H1 (cell line): ENCODE measurements around the gene HSPA2. TPM values are rescaled to one million over a fixed set of nuclear protein-coding genes. Genes with fewer than 3 reads are reported as not detected.

Experiments
- ASH2L ChIP-seq: fragments of 200-600, 300-600 bp; sonication (generic); IDR thresholded peaks from one replicate; pipeline ENCODE4 v1.7.1; 2017; ENCODE audit warnings: low read length
- ATF2 ChIP-seq: IDR thresholded peaks from 2 replicates; pipeline ENCODE4 v1.6.1; 2012; ENCODE audit warnings: low read length, inconsistent platforms
- CBX8 ChIP-seq: fragments of 300-800, 300-1000 bp; sonication (generic); IDR thresholded peaks from 2 replicates; pipeline ENCODE4 v1.7.1; 2016; ENCODE audit warnings: low read depth, low read length, borderline replicate concordance
- CHD1 ChIP-seq: IDR thresholded peaks from 2 replicates; pipeline ENCODE4 v1.6.1; 2012; ENCODE audit warnings: low read depth, low read length, improper control_type of control experiment
- CHD7 ChIP-seq: fragments of 300-600 bp; sonication (generic); IDR thresholded peaks from 2 replicates; pipeline ENCODE4 v1.7.1; 2012; ENCODE audit warnings: low read length, moderate library complexity, mild to moderate bottlenecking, inconsistent platforms; ENCODE audit not compliant: insufficient replicate concordance
- FOSL1 ChIP-seq: IDR thresholded peaks from 2 replicates; pipeline ENCODE4 v1.6.1; 2011; ENCODE audit warnings: mild to moderate bottlenecking, low read depth, low read length, moderate library complexity; ENCODE audit not compliant: insufficient read depth
- RBBP5 ChIP-seq: IDR thresholded peaks from 2 replicates; pipeline ENCODE4 v1.7.1; 2012; ENCODE audit warnings: low read depth, mild to moderate bottlenecking, inconsistent platforms, low read length, moderate library complexity, borderline replicate concordance
- polyA plus RNA-seq, 7 experiments: library from polyadenylated mRNA; depleted of rRNA in 3 of 7; stranded (reverse) in 5 of 7; unstranded in 2 of 7; fragments of >200 nt in 5 of 7; fragments of 200-250 nt in 2 of 7; gene quantifications; 1 replicate in 5 of 7; 2 replicates in 1 of 7; 4 replicates in 1 of 7; pipeline versions ENCODE4 v1.2.1 to v1.2.3, GENCODE V29; 2011 to 2013; ENCODE audit warnings: missing spikeins in 2 of 7, mixed read lengths in 2 of 7
- total RNA-seq: library from RNA; stranded (reverse); fragmentation: NEBNext Ultra II Directional; extraction: Animal tissue kit (Norgen Biotek cat#: 25700); gene quantifications from 2 replicates; pipeline ENCODE4 v1.2.1, GENCODE V29; 2021
- TF ChIP-seq, protein P1 (sequence below): IDR thresholded peaks from 2 replicates; pipeline ENCODE4 v1.6.1; 2012; ENCODE audit warnings: inconsistent platforms

The HSPA2 gene
- total and polyA plus RNA-seq, 2 of the 8 experiments (the other 6 are each of a cell fraction or from before 2014, with no cell fraction given): 30.5 to 82.9 TPM

DNA sequence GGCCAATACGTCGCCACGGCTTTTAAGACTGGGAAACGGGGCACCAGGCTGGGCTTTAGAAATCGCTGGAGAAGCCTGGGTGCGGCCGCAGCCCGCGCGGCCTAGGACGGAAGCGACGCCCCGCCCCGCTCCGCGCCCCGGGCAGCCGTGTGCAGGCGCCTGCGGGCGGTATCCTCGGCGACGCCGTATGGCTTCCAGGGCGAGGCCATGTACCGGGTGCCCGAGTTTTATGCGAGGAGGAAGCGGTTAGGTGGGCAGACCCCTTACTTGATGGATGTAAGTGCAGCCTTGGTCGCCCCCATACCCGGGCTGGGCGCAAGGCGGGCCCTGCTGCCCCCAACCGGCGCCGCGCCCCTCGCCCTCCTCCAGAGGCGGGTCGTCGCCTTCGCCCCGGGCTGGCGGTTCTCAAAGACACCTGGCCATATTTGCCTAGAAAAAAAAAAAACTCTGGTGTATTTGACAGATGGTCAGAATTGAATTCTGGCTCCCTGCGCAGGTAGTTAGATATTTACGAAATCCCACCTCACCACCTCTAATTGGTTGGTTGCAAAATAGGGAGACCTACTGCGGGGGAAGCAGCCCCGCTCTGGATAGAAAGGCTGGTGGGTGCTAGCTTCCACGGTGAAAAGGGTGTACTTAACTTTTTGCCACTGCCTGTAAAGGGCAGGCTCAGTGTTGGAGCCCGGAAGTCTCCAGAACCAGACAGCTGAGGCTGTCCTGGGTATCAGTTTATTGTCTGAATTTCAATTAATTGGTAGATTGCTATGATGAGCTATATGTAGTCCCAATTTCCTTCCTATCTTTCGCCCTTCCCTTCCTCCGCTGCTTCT lies 9.5 kb downstream of the HSPA2 start, which contains the start of gene PPP1R36 (continued):
- TF ChIP-seq CHD7: no peak
- no peak for TF ChIP-seq CBX8
- TF ChIP-seq ATF2: no peak
- TF ChIP-seq RBBP5: peak; percentile 90; the same call in 1 of the 2 replicates
- peak; percentile 64 for TF ChIP-seq ASH2L
- TF ChIP-seq FOSL1: no peak
- no peak for TF ChIP-seq CHD1
- TF ChIP-seq, protein P1, sequence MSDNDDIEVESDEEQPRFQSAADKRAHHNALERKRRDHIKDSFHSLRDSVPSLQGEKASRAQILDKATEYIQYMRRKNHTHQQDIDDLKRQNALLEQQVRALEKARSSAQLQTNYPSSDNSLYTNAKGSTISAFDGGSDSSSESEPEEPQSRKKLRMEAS: peak; percentile 71
